Activated T-cell treated with anti-CD3 and anti-CD28 coated beads, Interleukin-2, amount 50 U/mL, for 4 hours (primary cell): ENCODE data around the gene SH2B3. TPM values are rescaled to one million over a fixed set of nuclear protein-coding genes. Genes with fewer than 3 reads are reported as not detected.

Source experiments
- ATAC-seq, 2 donors: fragments of 200-7000 bp; cut with Tn5 transposase; one replicate each; pipeline ENCODE4 v1.10.0; 2021
- DNase-seq: peaks from one replicate; pipeline ENCODE4 v3.0.0-alpha.2; 2020
- H3K27me3 Mint-ChIP-seq: one replicate; pipeline ENCODE4 v1.8.0; 2021; ENCODE audit warnings: low read depth, mixed read lengths
- H3K36me3 Mint-ChIP-seq: one replicate; pipeline ENCODE4 v1.8.0; 2022; ENCODE audit warnings: mixed read lengths; ENCODE audit not compliant: insufficient read depth
- H3K4me1 Mint-ChIP-seq: one replicate; pipeline ENCODE4 v1.8.0; 2021; ENCODE audit warnings: low read depth, mixed read lengths
- H3K4me3 Mint-ChIP-seq: one replicate; pipeline ENCODE4 v1.8.0; 2021; ENCODE audit warnings: mild to moderate bottlenecking, moderate library complexity, mixed read lengths
- H3K9me3 Mint-ChIP-seq: one replicate; pipeline ENCODE4 v1.8.0; 2021; ENCODE audit warnings: mixed read lengths
- total RNA-seq, 3 donors: library from RNA; stranded (reverse); gene quantifications; one replicate each; pipeline ENCODE4 v1.2.1, GENCODE V29; 2021

SH2B3 gene
- total RNA-seq, 3 donors from 2014 or later, result 32.7 to 37.8 (median 35.9) TPM

DNA sequence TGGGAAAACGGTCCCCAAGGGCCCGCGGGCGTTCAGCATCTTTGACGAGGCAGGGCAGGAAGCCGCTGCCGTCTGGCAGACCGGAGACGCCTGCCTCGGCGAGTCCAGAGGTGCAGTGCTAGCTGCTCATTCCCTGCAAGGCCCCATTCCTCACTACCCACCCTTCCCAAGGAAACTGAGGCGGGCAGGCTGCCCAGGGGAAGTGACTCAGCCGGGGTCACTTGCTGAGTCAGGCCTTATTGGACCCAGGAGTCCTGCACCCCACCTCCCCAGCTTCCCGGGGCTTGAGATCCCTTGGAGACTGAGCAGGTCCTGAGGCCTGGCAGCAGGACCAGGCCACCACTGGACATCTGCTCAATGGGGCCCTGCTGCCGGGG is 3.7 kb downstream of the SH2B3 start:
- DNase-seq (no peak), ATAC-seq (no peak)
- Mint-ChIP-seq H3K4me1 (peaks cover 80% of the 10 kb centered on the region), H3K27me3 (no peaks in the 10 kb centered on the region), H3K4me3 (peak overlapping the region; percentile 89), H3K9me3 (no peaks in the 10 kb centered on the region), H3K36me3 (peaks cover 15% of the 10 kb centered on the region)

DNA sequence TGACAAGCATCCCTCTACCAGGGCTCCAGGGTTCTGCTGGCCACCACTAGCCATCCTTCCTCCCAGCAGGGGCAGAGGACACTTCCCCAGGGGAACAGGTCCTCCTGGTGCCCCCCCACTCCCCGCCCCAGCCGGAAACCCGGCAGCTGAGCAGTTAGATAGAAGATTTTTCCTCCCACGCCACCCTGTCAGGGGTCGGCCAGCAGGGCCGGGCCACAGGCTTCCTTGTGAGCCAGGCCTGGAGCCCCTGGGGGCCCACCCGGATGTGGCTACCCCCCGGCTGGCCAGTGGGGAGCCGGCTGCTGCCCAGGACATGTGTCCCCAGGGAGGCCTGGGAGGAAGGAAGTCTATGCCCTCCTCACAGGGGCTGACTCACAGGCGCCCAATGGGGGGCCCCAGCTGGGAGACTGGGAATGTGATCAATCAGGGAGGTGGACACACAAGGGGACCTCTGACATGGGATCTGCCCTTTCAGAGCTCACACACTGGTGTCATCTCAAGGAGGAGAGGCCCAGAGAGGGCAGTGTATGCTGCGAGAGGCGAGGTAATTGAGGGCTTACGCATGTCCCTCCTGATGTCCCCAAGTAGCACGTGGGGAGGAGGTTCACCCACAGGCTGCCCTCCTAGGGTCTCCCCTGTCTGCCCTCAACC is 4.2 kb downstream of the SH2B3 start:
- H3K9me3 Mint-ChIP-seq, result no peaks in the 10 kb centered on the region
- no peak for ATAC-seq

DNA sequence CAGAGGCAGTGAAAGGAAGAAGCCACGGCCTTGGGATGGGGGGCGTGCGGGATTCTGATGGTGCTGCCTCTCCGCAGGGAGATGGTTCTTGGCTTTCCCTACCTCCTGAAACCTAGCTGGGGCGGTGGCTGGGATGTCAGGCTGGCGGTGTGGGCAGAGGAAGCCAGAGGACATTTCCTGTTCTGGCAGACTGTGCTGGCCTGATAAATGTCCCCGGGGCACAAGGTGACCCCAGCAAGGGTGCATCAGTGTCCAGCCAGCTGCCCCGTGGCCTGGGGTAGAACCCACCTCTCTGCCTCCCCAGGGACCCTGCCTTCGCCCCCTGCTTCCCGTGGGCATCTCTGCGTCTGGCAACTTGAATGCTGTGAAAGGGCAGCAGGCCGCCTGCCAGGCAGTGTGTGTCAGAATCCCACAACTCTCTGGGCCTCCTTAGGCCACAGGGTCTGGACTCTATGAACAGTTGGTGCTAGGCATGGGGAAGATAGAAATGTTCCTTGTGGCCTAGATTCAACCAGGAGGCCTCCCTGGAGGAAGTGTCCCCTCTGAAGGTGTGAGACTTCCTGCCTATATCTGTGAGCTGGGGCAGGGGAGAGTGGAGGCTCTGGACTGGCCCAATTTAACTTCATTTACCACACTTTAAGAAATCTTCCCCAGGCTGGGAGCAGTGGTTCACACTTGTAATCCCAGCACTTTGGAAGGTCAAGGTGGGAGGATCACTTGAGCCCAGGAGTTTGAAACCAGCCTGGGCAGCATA is 4.9 kb downstream of the SH2B3 start:
- DNase-seq, result no peak
- Mint-ChIP-seq H3K9me3 (no peaks in the 10 kb centered on the region), H3K4me1 (peaks cover 80% of the 10 kb centered on the region), H3K4me3 (peak overlapping the region; percentile 89), H3K36me3 (peaks cover 17% of the 10 kb centered on the region), H3K27me3 (no peaks in the 10 kb centered on the region)
- ATAC-seq, result no peak

More for the DNA sequence above, 4.2 kb downstream of the SH2B3 start:
- no peak for DNase-seq
- Mint-ChIP-seq H3K4me3 (peak overlapping the region; percentile 89), H3K4me1 (peaks cover 80% of the 10 kb centered on the region), H3K36me3 (peaks cover 15% of the 10 kb centered on the region), H3K27me3 (no peaks in the 10 kb centered on the region)

- no peak for DNase-seq
- Mint-ChIP-seq H3K9me3 (no peaks in the 10 kb centered on the region), H3K36me3 (peaks cover 19% of the 10 kb centered on the region), H3K27me3 (no peaks in the 10 kb centered on the region), H3K4me3 (peak overlapping the region; percentile 8), H3K4me1 (peaks cover 83% of the 10 kb centered on the region)
- ATAC-seq, result no peak
Measured at GRCh38 chr12:111411185-111411764, 5.6 kb downstream of the SH2B3 start.

- no peaks in the 10 kb centered on the region for H3K9me3 Mint-ChIP-seq
- peak overlapping the region; percentile 59 for H3K4me3 Mint-ChIP-seq
- peaks cover 23% of the 10 kb centered on the region for H3K36me3 Mint-ChIP-seq
- ATAC-seq (peak; percentile 24 to 29), DNase-seq (no peak)
- peaks cover 84% of the 10 kb centered on the region for H3K4me1 Mint-ChIP-seq
- no peaks in the 10 kb centered on the region for H3K27me3 Mint-ChIP-seq
Measured at GRCh38 chr12:111412007-111412829, 6.5 kb downstream of the SH2B3 start.

DNA sequence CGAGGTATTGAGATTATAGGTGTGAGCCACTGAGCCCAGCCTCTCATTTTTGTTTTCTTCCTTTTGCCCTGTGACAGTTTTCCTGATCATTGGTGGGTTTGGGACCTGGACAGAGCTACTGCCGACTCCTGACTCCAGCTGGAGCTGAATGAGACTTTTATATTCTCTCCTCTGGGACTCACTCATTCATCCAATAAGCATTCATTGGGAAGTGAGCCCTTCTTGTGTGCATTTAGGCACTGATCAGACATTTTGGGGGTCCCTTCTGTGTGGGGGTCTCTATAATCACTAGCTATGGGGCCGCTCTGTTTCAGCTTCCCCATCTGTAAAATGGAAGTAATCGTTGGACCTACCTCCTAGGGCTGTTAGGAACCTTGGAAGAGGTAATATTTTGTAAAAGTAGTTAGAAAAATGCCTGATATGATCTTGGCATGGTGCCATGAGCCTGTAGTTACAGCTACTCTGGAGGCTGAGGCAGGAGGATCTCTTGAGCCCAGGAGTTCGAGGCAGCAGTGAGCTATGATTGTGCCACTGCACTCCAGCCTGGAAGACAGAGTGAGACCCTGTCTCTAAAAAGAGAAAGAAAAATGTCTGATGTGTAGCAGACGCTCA is 7.2 kb downstream of the SH2B3 start:
- H3K4me3 Mint-ChIP-seq, result peak overlapping the region; percentile 59
- ATAC-seq (no peak), DNase-seq (no peak)
- H3K36me3 Mint-ChIP-seq, result peaks cover 23% of the 10 kb centered on the region
- no peaks in the 10 kb centered on the region for H3K27me3 Mint-ChIP-seq
- no peaks in the 10 kb centered on the region for H3K9me3 Mint-ChIP-seq
- H3K4me1 Mint-ChIP-seq, result peaks cover 80% of the 10 kb centered on the region

DNA sequence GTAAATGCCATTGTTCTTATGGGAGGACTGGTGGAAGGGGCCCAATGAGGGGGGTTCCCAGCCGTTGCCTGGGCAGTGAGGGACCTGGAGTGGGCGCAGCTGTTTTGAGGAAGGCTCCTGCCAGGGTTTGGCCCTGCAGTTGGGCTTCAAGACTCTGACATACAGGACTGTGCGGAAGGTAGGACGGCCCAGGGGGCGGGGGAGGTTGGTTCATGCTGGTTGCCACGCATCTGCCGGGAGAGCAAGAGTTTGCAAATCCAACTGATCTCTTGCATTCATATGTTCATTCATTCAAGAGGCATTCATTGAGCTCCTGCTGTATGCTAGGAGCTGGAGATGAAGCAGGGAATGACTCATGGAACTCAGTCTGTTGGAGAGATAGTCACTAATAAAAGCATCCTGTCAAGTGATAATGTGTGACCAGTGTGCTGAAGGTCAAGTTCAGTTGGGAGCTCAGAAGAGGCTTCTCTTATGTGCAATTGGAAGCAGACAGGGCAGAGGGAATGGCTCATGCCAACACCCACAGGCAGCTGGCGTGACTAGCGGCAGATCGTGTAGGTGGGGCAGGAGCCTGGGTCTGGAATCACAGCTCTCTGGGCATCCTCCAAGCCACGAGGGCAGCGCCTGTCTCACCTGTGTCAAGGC is 7.8 kb downstream of the SH2B3 start:
- no peak for DNase-seq
- no peaks in the 10 kb centered on the region for H3K27me3 Mint-ChIP-seq
- ATAC-seq, result no peak
- H3K4me1 Mint-ChIP-seq, result peaks cover 73% of the 10 kb centered on the region
- H3K4me3 Mint-ChIP-seq, result no peak overlapping the region
- H3K9me3 Mint-ChIP-seq, result no peaks in the 10 kb centered on the region
- peaks cover 23% of the 10 kb centered on the region for H3K36me3 Mint-ChIP-seq

DNA sequence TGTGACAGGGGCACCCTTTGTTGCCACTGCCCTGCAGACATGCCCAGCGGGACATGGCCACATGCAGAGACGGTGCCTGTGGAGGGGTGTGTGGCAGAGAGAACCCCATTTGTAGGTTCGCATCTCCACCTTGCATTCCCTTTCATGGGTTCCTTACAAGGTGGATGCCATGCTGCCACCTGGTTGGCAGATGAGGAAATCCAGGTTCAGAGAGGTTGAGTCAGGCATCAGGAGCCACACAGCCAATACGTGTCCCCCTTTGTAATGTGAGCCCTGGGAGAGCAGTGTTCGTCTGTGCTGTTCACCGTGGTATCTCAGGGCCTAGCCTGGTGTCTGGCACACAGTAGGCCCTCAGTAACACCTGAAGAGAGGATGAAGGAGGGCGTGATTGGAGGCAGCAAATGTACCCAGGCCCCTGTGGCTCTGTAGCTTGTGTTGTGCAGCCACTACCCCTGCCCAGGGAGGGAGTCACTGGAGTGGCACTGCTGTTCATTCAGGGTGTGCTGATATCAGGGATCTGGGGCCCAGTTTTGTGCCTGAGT is 9.1 kb downstream of the SH2B3 start:
- H3K4me1 Mint-ChIP-seq, result peaks cover 62% of the 10 kb centered on the region
- no peak for ATAC-seq

DNA sequence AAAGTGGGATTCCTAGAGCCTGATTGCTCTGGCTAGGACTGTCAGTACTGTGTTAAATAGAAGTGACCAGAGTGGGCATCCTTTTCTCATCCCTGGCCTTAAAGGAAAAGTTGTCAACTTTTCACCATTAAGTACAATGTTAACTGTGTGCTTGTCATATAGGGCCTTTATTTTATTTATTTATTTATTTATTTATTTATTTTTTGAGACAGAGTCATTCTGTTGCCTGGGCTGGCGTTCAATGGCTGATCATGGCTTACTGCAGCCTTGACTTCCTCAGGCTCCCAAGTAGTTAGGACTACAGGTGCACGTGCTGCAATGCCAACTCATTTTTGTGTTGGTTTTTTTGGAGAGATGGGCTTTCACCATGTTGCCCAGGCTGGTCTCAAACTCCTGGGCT is 11.6 kb downstream of the SH2B3 start:
- no peak overlapping the region for H3K4me3 Mint-ChIP-seq
- H3K9me3 Mint-ChIP-seq, result no peaks in the 10 kb centered on the region
- ATAC-seq, result no peak
- H3K4me1 Mint-ChIP-seq, result peaks cover 43% of the 10 kb centered on the region
- peaks cover 25% of the 10 kb centered on the region for H3K36me3 Mint-ChIP-seq
- no peaks in the 10 kb centered on the region for H3K27me3 Mint-ChIP-seq
- DNase-seq, result no peak

More for the DNA sequence above, 9.1 kb downstream of the SH2B3 start:
- Mint-ChIP-seq H3K9me3 (no peaks in the 10 kb centered on the region), H3K4me3 (no peak overlapping the region), H3K36me3 (peaks cover 23% of the 10 kb centered on the region), H3K27me3 (no peaks in the 10 kb centered on the region)
- no peak for DNase-seq

GRCh38 chr12:111417784-111418593 is 12.3 kb downstream of the SH2B3 start:
- H3K27me3 Mint-ChIP-seq, result no peaks in the 10 kb centered on the region
- H3K4me3 Mint-ChIP-seq, result no peak overlapping the region
- peaks cover 23% of the 10 kb centered on the region for H3K36me3 Mint-ChIP-seq
- DNase-seq, result no peak
- no peaks in the 10 kb centered on the region for H3K9me3 Mint-ChIP-seq
- no peak for ATAC-seq
- H3K4me1 Mint-ChIP-seq, result peaks cover 40% of the 10 kb centered on the region

DNA sequence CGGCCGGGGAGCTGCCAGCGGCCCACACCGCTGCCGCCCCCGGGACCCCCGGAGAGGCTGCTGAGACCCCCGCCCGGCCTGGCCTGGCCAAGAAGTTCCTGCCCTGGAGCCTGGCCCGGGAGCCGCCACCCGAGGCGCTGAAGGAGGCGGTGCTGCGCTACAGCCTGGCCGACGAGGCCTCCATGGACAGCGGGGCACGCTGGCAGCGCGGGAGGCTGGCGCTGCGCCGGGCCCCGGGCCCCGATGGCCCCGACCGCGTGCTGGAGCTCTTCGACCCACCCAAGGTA is 12.8 kb downstream of the SH2B3 start:
- DNase-seq (no peak), ATAC-seq (no peak)
- Mint-ChIP-seq H3K36me3 (peaks cover 19% of the 10 kb centered on the region), H3K4me1 (peaks cover 35% of the 10 kb centered on the region), H3K4me3 (no peak overlapping the region), H3K27me3 (no peaks in the 10 kb centered on the region), H3K9me3 (no peaks in the 10 kb centered on the region)

DNA sequence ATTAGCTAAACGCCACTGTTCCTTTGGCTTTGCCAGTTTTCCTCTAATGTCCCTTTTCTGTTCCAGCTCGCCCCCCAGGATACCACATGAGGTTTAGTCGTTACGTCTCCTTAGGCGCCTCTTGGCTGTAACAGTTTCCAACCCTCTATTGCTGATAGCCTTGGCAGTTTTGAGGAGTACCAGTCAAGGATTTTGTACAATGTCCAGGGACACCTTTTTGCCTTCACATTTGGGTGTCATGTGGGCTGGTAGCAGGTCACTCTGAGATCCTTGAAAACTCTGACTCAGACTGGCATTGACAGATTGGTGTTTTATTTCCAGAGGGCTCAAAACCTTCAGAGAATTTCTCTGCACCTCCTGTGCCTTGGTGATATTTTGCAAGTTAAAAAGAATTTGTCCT is 14.1 kb downstream of the SH2B3 start:
- ATAC-seq (no peak), DNase-seq (no peak)
- no peaks in the 10 kb centered on the region for H3K27me3 Mint-ChIP-seq
- peaks cover 19% of the 10 kb centered on the region for H3K36me3 Mint-ChIP-seq
- no peak overlapping the region for H3K4me3 Mint-ChIP-seq
- H3K9me3 Mint-ChIP-seq, result no peaks in the 10 kb centered on the region
- peaks cover 31% of the 10 kb centered on the region for H3K4me1 Mint-ChIP-seq

- Mint-ChIP-seq H3K4me3 (no peak overlapping the region), H3K27me3 (no peaks in the 10 kb centered on the region), H3K36me3 (peaks cover 17% of the 10 kb centered on the region), H3K9me3 (no peaks in the 10 kb centered on the region), H3K4me1 (peaks cover 33% of the 10 kb centered on the region)
- ATAC-seq, result no peak
- no peak for DNase-seq
Measured at GRCh38 chr12:111420494-111420893, 14.8 kb downstream of the SH2B3 start.
